K562 (cell line): Measurements from ENCODE around the gene MRPL58. TPM values are rescaled to one million over a fixed set of nuclear protein-coding genes. Genes with fewer than 3 reads are reported as not detected.
A peak's percentile ranks its signal among the peaks of the same experiment; 100 is the strongest.

Experiments used
- ATF7 ChIP-seq: fragments of 450-650 bp; IDR thresholded peaks from 2 replicates; pipeline ENCODE4 v1.7.1; 2014; ENCODE audit warnings: mild to moderate bottlenecking, moderate library complexity
- DNMT1 ChIP-seq: fragments of 450-650 bp; IDR thresholded peaks from 2 replicates; pipeline ENCODE4 v1.6.1; 2016; ENCODE audit warnings: antibody characterized with exemption, mild to moderate bottlenecking
- OTX1 ChIP-seq: fragments of 450-650 bp; formaldehyde crosslinking; IDR thresholded peaks from 2 replicates; pipeline ENCODE4 v1.4.0; 2022; ENCODE audit warnings: mild to moderate bottlenecking
- PURB ChIP-seq: sonication (generic); formaldehyde crosslinking; IDR thresholded peaks from 2 replicates; pipeline ENCODE4 v1.9.0; 2021; ENCODE audit warnings: low read depth, mild to moderate bottlenecking, missing genetic modification reagents
- SNRNP70 ChIP-seq: fragments of 200-400 bp; formaldehyde crosslinking; optimal IDR thresholded peaks from 2 replicates; pipeline ENCODE3; 2017; ENCODE audit warnings: low read depth, low read length
- SRSF1 ChIP-seq: fragments of 200-400 bp; formaldehyde crosslinking; IDR thresholded peaks from 2 replicates; pipeline ENCODE4 v1.6.1; 2017; ENCODE audit warnings: mild to moderate bottlenecking, low read depth, low read length, moderate library complexity
- TRIM28 ChIP-seq: fragments of 450-650 bp; IDR thresholded peaks from 2 replicates; pipeline ENCODE4 v1.6.1; 2017
- ZC3H4 ChIP-seq: sonication (generic); formaldehyde crosslinking; IDR thresholded peaks from 2 replicates; pipeline ENCODE4 v1.9.0; 2021; ENCODE audit warnings: missing genetic modification reagents, borderline replicate concordance
- ZKSCAN8 ChIP-seq: fragments of 200-800 bp; sonication (Bioruptor generic); IDR thresholded peaks from 2 replicates; pipeline ENCODE4 v1.6.1; 2016; ENCODE audit warnings: missing genetic modification characterization, missing compliant biosample characterization
- polyA plus RNA-seq, 8 experiments: library from polyadenylated mRNA; depleted of rRNA in 4 of 8; stranded (reverse) in 5 of 8; unstranded in 3 of 8; fragments of >200 nt; fragmentation: Nextera tagmentation in 2 of 8; fragmentation: Illumina TruSeq in 1 of 8; extraction: Ambion mirVana in 2 of 8; extraction: Trizol in 1 of 8; gene quantifications; 2 replicates each; pipeline versions ENCODE4 v1.2.1 to v1.2.3, GENCODE V29; 2011 to 2014; ENCODE audit warnings: inconsistent platforms in 1 of 8, missing spikeins in 1 of 8
- total RNA-seq, 7 experiments: library from RNA; depleted of rRNA in 6 of 7; stranded (reverse); fragments of >200 nt in 6 of 7; fragmentation: Illumina TruSeq in 2 of 7; extraction: Trizol in 2 of 7; gene quantifications; 2 replicates each; pipeline versions ENCODE4 v1.2.1 to v1.2.3, GENCODE V29; 2011 to 2021; ENCODE audit warnings: low replicate concordance in 1 of 7
- TF ChIP-seq, protein P1 (sequence below), 2 experiments: fragments of 450-650 bp; formaldehyde crosslinking in 1 of 2; IDR thresholded peaks; 2 replicates each; pipeline versions ENCODE4 v1.4.0 to v1.6.1; 2014 to 2020; ENCODE audit warnings: mild to moderate bottlenecking in 2 of 2, borderline replicate concordance in 1 of 2, low read depth in 1 of 2
- TF ChIP-seq, protein P2 (sequence below): fragments of 250-450 bp; sonication (Bioruptor Pico); IDR thresholded peaks from 2 replicates; pipeline ENCODE4 v1.4.0; 2020; ENCODE audit warnings: borderline replicate concordance
- TF ChIP-seq, protein P3 (sequence below): fragments of 200-800 bp; sonication (Bioruptor generic); IDR thresholded peaks from 2 replicates; pipeline ENCODE4 v1.6.1; 2016; ENCODE audit warnings: missing genetic modification characterization, missing compliant biosample characterization

The MRPL58 gene
- total and polyA plus RNA-seq, 9 of the 15 experiments (the other 6 are each of a cell fraction or from before 2014, with no cell fraction given), result 30.8 to 107 (median 72.4) TPM

DNA sequence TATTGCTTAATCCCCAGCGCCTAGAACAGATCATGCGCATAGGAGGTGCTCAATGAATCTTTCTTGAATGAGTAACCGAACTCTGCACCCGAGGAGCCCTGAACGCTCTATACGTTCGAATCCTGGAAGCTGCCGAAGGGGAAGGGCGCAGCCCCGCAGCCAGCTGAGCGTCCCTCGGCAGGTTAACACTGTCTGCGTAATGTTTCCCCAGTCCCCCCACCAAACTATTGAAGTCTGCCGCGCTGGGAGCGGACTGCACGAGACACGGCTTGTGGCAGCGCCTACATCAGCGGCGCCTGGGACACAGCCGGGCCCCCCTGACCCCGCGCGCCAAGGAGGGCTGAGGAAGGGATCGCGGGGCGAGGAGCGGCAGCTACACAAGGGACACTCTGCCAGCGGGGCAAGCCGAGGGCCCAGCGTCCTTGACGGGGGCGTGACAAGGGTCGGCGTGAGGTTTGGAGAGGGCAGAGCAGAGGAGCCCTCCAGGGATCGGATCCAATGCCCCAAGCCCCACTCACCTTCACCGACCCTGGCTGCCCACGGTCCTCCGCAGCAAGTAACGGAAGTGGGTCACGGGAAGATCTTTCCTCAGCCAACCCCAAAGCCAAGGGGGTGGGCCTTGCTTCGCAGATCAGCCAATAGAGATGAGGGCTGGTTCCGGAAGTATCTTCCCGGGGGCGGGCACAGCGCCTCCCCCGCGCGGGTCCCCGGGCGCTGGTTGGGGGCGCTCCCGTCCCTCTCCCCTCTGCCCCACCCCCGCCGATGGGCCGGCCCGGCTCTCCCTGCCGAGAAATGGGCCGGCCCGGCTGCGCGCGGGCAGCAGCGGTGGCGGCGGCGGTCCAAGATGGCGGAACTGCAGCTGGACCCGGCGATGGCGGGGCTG lies 34.2 kb downstream of the MRPL58 start, which contains the start of the genes ATP5PD and KCTD2 (continued):
- TF ChIP-seq ATF7 (peak; percentile 99), PURB (CRISPR knock-in tag) (no peak), SRSF1 (no peak), OTX1 (0 out of 2 replicates have a peak, but pooled peaks have one; percentile 54), ZC3H4 (CRISPR knock-in tag) (no peak), ZKSCAN8 (CRISPR knock-in tag) (no peak), DNMT1 (no peak), TRIM28 (no peak), SNRNP70 (no peak)
- TF ChIP-seq, protein P1, sequence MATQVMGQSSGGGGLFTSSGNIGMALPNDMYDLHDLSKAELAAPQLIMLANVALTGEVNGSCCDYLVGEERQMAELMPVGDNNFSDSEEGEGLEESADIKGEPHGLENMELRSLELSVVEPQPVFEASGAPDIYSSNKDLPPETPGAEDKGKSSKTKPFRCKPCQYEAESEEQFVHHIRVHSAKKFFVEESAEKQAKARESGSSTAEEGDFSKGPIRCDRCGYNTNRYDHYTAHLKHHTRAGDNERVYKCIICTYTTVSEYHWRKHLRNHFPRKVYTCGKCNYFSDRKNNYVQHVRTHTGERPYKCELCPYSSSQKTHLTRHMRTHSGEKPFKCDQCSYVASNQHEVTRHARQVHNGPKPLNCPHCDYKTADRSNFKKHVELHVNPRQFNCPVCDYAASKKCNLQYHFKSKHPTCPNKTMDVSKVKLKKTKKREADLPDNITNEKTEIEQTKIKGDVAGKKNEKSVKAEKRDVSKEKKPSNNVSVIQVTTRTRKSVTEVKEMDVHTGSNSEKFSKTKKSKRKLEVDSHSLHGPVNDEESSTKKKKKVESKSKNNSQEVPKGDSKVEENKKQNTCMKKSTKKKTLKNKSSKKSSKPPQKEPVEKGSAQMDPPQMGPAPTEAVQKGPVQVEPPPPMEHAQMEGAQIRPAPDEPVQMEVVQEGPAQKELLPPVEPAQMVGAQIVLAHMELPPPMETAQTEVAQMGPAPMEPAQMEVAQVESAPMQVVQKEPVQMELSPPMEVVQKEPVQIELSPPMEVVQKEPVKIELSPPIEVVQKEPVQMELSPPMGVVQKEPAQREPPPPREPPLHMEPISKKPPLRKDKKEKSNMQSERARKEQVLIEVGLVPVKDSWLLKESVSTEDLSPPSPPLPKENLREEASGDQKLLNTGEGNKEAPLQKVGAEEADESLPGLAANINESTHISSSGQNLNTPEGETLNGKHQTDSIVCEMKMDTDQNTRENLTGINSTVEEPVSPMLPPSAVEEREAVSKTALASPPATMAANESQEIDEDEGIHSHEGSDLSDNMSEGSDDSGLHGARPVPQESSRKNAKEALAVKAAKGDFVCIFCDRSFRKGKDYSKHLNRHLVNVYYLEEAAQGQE (IDR thresholded peaks at IDR 0.05; ENCODE audit: borderline replicate concordance), result no peak; the same call in 1 of the 2 replicates
- TF ChIP-seq, protein P1 (CRISPR knock-in tag; IDR thresholded peaks at IDR 0.05; ENCODE audit: low read depth), result peak; percentile 45; the same call in 1 of the 2 replicates
- TF ChIP-seq, protein P2, sequence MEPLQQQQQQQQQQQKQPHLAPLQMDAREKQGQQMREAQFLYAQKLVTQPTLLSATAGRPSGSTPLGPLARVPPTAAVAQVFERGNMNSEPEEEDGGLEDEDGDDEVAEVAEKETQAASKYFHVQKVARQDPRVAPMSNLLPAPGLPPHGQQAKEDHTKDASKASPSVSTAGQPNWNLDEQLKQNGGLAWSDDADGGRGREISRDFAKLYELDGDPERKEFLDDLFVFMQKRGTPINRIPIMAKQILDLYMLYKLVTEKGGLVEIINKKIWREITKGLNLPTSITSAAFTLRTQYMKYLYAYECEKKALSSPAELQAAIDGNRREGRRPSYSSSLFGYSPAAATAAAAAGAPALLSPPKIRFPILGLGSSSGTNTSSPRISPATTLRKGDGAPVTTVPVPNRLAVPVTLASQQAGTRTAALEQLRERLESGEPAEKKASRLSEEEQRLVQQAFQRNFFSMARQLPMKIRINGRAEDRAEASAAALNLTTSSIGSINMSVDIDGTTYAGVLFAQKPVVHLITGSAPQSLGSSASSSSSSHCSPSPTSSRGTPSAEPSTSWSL (CRISPR knock-in tag), result no peak
- TF ChIP-seq, protein P3, sequence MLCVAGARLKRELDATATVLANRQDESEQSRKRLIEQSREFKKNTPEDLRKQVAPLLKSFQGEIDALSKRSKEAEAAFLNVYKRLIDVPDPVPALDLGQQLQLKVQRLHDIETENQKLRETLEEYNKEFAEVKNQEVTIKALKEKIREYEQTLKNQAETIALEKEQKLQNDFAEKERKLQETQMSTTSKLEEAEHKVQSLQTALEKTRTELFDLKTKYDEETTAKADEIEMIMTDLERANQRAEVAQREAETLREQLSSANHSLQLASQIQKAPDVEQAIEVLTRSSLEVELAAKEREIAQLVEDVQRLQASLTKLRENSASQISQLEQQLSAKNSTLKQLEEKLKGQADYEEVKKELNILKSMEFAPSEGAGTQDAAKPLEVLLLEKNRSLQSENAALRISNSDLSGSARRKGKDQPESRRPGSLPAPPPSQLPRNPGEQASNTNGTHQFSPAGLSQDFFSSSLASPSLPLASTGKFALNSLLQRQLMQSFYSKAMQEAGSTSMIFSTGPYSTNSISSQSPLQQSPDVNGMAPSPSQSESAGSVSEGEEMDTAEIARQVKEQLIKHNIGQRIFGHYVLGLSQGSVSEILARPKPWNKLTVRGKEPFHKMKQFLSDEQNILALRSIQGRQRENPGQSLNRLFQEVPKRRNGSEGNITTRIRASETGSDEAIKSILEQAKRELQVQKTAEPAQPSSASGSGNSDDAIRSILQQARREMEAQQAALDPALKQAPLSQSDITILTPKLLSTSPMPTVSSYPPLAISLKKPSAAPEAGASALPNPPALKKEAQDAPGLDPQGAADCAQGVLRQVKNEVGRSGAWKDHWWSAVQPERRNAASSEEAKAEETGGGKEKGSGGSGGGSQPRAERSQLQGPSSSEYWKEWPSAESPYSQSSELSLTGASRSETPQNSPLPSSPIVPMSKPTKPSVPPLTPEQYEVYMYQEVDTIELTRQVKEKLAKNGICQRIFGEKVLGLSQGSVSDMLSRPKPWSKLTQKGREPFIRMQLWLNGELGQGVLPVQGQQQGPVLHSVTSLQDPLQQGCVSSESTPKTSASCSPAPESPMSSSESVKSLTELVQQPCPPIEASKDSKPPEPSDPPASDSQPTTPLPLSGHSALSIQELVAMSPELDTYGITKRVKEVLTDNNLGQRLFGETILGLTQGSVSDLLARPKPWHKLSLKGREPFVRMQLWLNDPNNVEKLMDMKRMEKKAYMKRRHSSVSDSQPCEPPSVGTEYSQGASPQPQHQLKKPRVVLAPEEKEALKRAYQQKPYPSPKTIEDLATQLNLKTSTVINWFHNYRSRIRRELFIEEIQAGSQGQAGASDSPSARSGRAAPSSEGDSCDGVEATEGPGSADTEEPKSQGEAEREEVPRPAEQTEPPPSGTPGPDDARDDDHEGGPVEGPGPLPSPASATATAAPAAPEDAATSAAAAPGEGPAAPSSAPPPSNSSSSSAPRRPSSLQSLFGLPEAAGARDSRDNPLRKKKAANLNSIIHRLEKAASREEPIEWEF (CRISPR knock-in tag), result no peak
